ENCODE data around the gene ARHGAP8.

DNA sequence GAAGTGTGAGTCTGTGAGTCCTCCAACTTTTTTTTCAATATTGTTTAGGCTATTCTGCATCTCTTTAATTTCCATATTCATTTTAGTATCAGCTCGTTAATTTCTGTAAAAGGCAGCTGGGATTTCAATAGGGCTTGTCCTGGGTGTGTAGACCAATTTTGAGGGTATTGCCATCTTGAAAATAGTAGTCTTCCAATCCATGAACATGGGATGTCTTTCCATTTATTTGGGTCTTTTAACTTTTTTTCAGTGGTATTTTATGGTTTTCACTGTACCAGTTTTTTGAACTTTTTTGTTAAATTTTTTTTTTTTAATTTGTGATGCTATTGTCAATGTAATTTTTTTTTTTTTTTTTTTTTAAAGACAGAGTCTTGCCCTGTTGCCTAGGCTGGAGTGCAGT is 79.5 kb downstream of the ARHGAP8 start:
- no peak for TF ChIP-seq EZH2 (IDR thresholded peaks at IDR 0.05)
- TF ChIP-seq FOXP2 (optimal IDR thresholded peaks at IDR 0.05; ENCODE audit: control extremely low read depth, extremely low read length, insufficient read depth) = no peak

Measured in SK-N-MC (cell line).